NCI-H2081 treated with DMSO at 0.1 percent for 48 hours (cell line): ENCODE measurements around the gene ZNF568.

Source experiments
- DNase-seq: peaks from one replicate; lab custom pipeline; 2025; lab: John Stamatoyannopoulos, UW

Gene ZNF568

DNA sequence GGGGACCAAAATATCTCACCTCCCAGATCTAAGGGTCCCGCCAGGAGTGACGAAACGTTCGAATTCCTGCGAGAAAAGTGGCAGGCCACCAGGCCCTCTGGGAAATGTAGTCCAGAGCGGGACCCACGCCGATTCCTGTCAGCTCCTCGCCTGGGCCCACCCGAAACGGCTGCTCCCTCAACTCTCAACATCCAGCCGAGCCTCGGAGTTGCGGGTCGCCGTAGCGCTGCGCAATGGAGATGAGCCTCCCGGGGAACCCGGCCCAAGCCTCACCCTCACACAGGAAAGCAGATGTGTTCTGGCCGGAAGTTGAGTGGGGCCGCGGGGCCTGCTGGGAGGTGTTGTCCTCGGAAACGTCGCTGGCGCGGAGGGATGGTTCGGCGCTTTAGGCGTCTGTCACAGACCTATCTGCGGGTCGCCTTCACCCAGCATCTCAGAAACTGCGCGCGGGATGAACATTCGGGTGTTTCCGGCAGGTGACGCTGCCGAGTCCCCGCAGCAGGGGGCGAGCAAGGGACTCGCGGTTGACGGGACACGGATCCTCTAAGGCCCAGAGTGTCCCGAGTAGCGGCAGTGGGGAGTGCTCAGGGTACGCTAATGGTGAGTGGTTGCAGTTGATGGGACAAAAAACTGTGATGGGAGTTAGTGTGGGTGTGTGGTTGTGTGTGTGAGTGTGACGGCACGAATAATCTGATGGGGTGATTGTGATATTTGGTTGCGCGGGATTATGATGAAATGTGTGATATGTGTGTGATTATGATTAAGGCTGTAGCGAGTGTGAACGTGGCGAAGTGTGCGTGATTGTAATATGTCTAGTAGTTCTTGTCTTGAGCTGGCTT lies at the start of gene ZNF568, which contains the start of gene ZNF829:
Gene ZNF568 (plus strand): TSS at position 341 of the 839 bp plus-strand sequence. CDS start 6,439 bp downstream, outside the sequence.
Gene ZNF829 (minus strand): TSS at position 300 of the 839 bp plus-strand sequence. CDS start 1,124 bp downstream, outside the sequence.
- peak; percentile 44 for DNase-seq

DNA sequence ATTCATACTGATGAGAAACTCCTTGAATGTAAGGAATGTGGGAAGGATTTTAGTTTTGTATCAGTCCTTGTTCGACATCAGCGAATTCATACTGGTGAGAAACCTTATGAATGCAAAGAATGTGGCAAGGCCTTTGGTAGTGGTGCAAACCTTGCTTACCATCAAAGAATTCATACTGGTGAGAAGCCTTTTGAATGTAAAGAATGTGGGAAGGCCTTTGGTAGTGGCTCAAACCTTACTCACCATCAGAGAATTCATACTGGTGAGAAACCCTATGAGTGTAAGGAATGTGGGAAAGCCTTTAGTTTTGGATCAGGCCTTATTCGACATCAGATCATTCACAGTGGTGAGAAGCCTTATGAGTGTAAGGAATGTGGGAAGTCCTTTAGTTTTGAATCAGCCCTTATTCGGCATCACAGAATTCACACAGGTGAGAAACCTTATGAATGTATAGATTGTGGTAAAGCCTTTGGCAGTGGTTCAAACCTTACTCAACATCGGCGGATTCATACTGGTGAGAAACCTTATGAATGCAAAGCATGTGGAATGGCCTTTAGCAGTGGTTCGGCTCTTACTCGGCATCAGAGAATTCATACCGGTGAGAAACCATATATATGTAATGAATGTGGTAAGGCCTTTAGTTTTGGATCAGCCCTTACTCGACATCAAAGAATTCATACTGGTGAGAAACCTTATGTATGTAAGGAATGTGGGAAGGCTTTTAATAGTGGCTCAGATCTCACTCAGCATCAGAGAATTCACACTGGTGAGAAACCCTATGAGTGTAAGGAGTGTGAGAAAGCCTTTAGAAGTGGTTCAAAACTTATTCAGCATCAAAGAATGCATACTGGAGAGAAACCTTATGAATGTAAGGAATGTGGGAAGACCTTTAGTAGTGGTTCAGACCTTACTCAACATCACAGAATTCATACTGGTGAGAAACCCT lies 38.9 kb upstream of the ZNF568 start:
- no peak for DNase-seq

DNA sequence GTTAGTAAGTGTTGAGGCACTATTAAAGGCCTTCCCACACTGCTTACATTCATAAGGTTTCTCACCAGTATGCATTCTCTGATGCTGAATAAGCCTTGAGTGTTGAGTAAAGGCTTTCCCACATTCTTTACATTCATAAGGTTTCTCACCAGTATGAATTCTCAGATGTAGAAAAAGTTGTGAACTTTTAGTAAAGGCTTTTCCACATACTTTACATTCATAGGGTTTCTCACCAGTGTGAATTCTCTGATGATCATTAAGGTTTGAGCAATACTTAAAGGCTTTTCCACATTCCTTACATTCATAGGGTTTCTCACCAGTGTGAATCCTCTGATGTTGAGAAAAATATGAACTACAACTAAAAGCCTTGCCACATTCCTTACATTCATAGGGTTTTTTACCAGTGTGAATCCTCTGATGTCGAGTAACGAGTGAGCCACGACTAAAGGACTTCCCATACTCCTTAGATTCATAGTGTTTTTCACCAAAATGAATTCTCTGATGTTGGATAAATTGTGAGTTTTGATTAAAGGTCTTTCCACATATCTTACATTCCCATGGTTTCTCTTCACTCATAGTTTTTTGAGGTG lies 24.3 kb upstream of the ZNF568 start:
- no peak for DNase-seq

DNA sequence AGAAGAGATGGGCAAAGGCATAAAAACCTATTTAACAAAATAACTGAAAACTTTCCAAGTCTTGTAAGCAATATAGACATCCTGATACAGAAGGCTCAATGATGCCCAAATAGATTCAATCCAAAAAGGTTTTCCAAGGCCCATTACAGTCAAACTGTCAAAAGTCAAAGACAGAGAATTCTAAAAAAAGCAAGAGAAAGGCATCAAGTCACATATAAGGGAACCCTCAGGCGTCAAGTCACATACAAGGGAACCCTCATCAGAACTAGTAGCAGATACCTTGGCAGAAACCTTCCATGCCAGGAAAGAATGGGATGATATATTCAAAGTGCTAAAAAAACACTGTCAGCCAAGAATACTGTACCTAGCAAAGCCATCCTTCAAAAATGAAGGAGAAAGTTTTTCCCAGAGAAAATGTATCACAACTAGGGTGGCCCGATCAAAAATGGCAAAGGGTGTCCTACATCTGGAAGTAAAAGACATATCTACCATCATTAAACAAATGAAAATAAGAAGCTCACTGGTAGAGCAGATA lies 21.2 kb upstream of the ZNF568 start:
- DNase-seq: no peak

DNA sequence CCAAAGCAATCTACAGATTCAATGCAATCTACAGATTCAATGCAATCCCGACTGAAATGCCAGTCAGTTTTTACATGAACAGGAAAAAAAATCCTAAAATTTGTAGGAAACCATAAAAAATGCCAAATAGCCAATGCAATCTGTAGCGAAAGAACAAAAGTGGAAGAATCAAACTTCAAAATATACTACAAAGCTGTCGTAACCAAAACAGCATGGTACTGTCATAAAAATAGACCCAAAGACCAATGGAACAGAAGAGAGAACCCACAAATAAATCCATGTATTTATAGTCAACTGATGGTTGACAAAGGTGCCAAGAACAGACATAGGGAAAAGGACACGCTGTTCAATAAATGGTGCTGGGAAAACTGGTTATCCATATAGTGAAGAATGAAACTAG lies 17.7 kb upstream of the ZNF568 start:
- DNase-seq: no peak

DNA sequence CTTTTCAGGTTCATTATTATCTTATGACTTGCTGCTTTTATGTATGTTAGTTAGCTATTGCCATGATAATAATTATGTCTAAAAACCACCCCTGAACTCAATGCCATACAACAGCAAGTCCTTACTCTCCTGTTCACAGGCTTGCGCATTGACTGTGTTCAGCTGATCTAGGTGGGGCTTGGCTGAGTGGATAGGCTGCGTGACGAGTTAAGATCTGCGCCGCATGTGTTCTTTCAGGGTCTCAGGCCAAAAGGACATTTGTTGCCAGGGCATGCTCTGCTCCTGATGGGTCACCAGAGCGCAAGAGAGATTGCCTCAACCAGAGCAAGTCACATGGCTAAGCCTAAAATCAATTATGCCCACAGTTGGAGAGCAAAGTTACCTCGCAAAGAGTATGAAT lies 859 bp downstream of the ZNF568 start:
- DNase-seq: no peak

DNA sequence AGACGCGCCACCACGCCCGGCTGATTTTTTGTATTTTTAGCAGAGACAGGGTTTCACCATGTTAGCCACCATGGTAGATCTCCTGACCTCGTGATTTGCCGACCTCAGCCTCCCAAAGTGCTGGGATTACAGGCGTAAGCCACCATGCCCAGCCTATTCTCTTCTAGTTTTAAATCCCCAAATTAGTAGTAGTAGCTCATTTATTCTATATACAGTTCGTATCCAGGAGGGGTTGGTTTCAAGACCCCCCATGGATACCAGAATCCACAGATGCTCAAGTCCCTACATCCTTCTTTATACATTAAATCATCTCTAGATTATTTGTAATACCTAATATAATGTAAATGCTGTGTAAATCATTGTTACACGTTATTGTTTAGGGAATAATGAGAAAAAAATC lies 2.0 kb downstream of the ZNF568 start:
- no peak for DNase-seq

DNA sequence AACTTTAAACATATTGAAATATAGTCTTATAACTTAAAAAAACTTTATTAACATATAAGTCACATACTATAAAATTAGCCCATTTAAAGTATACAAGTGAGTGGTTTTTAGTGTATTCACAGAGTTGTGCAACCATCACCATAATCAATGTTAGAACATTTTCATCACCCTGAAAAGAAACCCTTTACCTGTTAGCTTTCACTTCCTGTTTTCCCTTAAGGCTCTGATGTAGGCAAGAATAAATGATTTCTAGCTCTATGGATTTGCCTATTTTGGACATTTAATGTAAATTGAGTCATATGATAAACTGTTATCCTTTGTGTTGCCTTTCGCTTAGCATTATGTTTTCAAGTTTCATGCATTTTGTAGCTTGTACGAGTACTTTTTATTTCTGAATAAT lies 15.6 kb downstream of the ZNF568 start:
- DNase-seq: no peak

DNA sequence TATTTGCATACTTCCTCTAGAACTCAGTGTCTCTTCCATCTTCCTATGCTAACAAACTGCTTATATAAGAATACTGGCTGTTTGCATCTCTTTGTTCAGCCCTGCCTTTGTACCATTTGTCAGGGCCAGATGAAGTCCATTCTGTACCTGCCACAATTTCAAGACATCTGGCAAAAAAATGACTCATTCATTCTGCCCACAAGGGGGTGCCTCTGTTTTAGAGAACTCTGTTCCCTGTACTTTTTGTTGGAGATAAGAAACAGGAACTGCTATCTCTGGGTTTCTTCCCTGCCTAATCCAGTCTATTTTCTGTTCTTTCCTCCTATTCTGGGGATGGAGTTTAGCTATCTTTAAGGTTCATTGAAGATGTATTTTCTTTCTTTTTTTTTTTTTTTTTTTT lies 23.0 kb downstream of the ZNF568 start:
- DNase-seq: no peak

DNA sequence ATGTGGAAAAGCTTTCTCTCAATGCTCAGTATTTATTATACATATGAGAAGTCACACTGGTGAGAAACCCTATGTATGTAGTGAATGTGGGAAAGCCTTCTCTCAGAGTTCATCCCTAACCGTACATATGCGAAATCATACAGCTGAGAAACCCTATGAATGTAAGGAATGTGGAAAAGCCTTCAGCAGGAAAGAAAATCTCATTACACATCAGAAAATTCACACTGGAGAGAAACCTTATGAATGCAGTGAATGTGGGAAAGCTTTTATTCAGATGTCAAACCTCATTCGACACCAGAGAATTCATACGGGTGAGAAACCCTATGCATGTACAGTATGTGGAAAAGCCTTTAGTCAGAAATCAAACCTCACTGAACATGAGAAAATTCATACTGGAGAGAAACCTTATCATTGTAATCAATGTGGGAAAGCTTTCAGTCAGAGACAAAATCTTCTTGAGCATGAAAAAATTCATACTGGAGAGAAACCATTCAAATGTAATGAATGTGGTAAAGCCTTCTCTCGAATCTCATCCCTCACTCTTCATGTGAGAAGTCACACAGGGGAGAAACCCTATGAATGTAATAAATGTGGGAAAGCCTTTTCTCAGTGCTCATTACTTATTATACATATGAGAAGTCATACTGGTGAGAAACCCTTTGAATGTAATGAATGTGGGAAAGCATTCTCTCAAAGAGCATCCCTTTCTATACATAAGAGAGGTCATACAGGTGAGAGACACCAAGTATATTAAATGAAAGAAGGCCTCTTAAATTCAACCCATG lies 34.4 kb downstream of the ZNF568 start:
- DNase-seq: no peak

DNA sequence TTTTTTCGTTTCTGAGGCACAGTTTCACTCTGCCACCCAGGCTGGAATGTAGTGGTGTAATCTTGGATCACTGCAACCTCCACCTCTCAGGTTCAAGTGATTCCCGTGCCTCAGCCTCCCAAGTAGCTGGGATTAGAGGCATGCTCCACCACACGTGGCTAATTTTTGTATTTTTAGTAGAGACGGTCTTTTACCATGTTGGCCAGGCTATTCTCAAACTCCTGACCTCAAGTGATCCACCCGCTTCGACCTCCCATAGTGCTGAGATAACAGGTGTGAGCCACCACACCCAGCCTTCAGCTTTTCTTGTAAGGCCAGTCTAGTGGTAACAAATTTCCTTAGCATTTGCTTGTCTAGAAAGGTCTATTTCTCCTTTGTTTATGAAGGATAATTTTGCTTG lies 46.2 kb downstream of the ZNF568 start:
- no peak for DNase-seq

DNA sequence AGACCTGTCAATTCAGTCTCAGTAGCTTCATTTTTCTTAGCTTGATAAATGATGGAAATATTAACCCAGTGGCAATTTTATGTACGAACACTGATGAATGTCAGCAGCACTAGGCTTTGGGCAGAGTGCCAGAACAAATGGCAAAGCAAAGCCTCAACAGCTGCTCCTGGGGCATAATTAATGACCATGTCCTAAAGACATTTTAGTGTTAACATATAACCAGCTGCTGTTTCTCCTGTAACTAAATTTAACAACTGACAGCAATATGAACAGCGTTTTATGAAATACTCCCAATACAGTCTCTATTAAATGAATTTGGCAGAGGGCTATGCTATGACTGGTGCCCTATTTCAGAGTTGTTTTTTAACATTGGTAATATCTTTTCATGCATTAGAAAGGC lies 47.1 kb downstream of the ZNF568 start:
- DNase-seq: peak; percentile 88

DNA sequence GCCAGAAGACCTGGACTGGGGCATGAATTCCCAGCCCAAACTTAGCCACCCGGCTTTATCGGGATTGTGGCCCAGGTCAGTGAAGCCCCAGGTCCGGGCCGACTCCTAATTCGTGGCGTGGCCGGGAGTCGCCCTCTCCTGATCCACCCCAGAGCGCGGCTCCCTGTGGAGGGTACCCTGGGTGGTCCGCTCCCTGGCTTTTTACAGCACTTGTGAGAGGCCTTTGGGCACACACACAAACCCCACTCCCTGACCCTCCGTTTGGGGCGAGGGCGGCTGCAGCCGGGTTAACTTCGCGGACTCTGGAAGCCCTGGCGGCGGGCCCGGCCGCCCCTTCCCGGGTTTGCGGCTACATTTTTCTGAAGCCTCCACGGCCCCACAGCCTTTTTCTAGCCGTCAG lies 56.4 kb downstream of the ZNF568 start:
- no peak for DNase-seq

DNA sequence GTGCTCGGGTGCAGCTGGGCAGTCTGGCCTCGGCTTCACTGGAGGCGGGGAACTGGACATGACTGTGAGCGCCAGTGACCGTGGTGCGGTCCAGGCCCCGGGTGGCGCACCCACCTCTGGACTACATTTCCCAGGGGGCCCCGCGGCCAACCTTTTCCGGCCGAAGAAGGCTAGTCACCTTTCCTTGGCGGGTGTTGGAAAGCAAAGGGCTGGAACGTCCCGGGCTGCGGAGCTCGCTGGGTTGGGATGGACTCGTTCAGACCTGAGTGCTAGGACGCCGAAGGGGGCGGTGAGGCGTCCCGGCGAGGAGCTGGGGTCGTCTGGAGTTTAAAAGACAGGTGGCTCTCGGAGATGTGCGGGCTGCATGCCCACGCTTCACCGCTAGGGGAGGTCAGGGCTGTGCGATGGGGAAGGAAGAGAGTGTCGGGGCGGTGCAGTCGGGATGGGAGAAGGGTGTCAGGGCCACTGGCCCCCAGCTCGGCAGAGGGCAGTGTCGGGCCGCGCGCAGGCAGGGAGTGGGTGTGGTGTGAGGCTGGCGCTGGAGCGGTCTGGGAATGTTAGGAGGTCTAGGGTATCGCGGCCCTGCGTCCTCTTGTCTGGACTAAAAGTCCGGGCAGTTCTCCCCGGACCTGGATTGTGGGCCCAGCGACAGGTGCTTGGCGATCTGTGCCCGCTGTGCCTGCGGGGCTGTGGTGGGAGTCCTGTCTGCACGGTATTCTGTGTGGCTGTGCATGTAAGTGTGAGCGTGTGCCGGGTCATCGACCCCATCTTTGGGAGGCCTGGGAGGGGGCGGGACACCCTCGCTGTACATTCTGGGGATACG lies 57.1 kb downstream of the ZNF568 start:
- DNase-seq: no peak

DNA sequence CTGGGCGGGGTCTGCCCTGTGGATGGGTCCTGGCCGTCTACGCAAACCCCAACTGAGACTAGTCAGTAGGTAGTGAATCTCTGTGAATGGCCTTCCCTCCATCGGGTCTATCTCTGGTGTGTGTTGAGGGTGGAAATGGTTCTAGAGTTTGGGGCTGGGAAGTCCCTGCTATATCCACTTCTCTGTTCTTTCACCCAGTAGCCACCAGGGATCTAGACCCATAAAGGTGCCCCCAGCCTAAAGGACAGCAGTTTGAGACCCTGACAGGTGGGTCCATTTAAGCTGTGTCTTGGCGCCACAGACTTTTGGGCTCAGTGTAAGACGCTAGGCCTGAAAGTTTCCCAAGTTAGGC lies 57.7 kb downstream of the ZNF568 start:
- no peak for DNase-seq

DNA sequence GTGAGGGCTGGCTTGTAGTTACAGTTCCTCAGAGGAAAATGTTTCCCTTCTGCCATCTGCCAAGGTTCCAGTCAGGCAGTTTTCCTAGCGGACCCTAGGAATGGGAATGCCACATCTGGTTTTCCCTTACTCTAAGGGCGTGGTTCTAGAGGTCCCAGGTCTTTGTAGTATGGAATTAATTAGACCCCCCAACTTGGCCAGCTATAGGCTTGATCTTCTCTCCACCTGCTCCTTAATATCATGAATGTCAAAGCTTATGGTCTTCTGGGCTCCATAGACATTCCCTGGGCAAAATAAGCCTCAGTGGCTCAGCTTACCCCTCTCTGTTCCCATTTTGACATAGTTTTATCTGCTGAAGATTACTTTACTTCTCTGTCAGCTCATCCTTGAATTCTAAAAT lies 70.0 kb downstream of the ZNF568 start:
- DNase-seq: no peak

DNA sequence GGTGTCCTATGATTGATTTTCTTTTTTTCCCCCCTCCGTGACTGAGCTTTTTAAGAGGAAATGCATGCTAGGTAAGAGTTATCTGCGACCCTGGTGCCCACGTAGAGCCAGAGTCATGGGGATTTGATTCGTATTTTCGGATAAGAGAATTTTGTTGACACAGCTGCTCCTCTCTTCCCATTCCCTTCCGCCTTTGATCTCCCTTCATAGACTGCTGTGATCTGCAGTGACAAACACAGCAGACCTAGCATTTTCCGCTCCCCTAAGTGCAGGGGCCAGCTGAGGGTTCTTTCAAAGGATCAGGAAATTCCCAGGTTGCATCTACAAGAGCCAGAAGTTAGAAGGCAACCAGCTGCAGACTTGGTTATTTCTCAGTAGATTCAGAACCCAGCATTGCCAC lies 70.5 kb downstream of the ZNF568 start:
- DNase-seq: peak; percentile 57

DNA sequence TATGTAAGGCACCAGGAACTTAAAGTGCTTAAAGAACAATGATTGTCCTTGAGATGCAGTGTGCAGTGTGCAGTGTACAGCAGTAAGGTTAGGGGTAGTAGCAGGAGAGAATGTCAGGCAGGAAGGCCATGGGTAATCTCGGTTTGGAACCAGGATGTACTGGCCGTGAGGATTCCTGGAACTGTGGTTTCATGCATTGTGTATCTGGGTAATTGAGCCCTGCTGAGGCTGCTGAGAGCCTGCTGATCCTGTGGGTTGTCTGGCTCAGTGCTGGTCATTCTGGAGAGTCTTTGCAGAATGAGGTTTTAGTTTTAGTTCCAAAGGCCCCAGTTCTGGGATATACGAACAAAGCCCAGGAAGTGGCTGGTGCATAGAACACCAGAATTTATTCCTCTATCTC lies 71.0 kb downstream of the ZNF568 start:
- no peak for DNase-seq

DNA sequence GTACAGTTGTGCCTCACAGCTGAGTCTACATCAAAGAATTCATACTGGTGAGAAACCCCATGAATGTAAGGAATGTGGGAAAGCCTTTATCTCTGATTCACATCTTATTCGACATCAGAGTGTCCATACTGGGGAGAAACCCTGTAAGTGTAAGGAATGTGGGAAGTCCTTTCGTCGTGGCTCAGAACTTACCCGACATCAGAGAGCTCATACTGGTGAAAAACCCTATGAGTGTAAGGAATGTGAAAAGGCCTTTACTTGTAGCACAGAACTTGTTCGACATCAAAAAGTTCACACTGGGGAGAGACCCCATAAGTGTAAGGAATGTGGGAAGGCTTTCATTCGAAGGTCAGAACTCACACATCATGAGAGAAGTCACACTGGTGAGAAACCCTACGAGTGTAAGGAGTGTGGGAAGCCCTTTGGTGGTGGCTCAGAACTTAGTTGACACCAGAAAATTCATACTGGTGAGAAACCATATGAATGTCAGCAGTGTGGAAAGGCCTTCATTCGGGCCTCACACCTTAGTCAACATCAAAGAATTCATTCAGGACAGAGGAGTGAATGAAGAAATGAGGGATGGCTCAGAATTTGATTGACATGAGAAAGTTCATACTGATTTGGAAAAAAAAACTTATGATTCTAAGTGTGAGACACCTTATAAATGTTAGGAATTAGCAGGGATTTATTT lies 81.2 kb downstream of the ZNF568 start:
- DNase-seq: no peak

DNA sequence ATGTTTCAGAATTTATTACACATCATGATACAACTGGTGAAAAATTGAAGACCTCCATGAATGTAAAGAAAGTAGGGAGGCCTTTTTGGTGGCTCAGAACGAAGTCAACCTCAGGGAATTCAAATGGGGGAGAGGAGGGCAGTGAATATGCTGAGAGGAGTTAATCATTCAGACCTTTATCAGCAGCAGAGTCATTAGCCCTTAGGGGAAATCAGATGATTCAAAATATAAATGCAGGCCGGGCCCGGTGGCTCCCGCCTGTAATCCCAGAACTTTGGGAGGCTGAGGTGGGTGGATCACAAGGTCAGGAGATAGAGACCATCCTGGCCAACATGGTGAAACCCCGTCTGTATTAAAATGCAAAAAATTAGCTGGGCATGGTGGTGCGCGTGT lies 81.7 kb downstream of the ZNF568 start:
- no peak for DNase-seq
